ENCODE results near the gene TRAF3IP3.

The TRAF3IP3 gene

GRCh38 chr1:209710847-209711246 is 45.0 kb upstream of the TRAF3IP3 start:
- Histone ChIP-seq H3K9me3 (no peaks in the 10 kb centered on the region), H3K4me1 (no peaks in the 10 kb centered on the region), H3K4me3 (ENCODE audit: low read depth, low read length) (no peak overlapping the region), H3K27me3 (peaks cover 3% of the 10 kb centered on the region; the same call in 1 of the 2 replicates), H3K36me3 (no peaks in the 10 kb centered on the region)
- no peak for DNase-seq
- TF ChIP-seq CTCF (IDR thresholded peaks at IDR 0.05; ENCODE audit: low read depth, low read length): no peak

GRCh38 chr1:209714338-209714737 is 41.5 kb upstream of the TRAF3IP3 start:
- no peak for DNase-seq
- TF ChIP-seq CTCF (IDR thresholded peaks at IDR 0.05; ENCODE audit: low read depth, low read length): no peak
- Histone ChIP-seq H3K27me3 (peaks cover 3% of the 10 kb centered on the region), H3K9me3 (no peaks in the 10 kb centered on the region), H3K36me3 (no peaks in the 10 kb centered on the region), H3K4me3 (ENCODE audit: low read depth, low read length) (no peak overlapping the region), H3K4me1 (no peaks in the 10 kb centered on the region)

GRCh38 chr1:209715314-209715713 is 40.5 kb upstream of the TRAF3IP3 start:
- Histone ChIP-seq H3K36me3 (no peaks in the 10 kb centered on the region), H3K27me3 (peaks cover 3% of the 10 kb centered on the region), H3K9me3 (no peaks in the 10 kb centered on the region), H3K4me1 (no peaks in the 10 kb centered on the region), H3K4me3 (ENCODE audit: low read depth, low read length) (no peak overlapping the region)
- no peak for DNase-seq
- no peak for TF ChIP-seq CTCF (IDR thresholded peaks at IDR 0.05; ENCODE audit: low read depth, low read length)

- TF ChIP-seq CTCF (IDR thresholded peaks at IDR 0.05; ENCODE audit: low read depth, low read length): no peak
- no peaks in the 10 kb centered on the region for H3K36me3 ChIP-seq
Observed at GRCh38 chr1:209717818-209718217, 38.0 kb upstream of the TRAF3IP3 start.

GRCh38 chr1:209720326-209720725 is 35.5 kb upstream of the TRAF3IP3 start:
- H3K9me3 ChIP-seq: no peaks in the 10 kb centered on the region
- H3K36me3 ChIP-seq: no peaks in the 10 kb centered on the region
- H3K4me1 ChIP-seq: no peaks in the 10 kb centered on the region
- H3K4me3 ChIP-seq (ENCODE audit: low read depth, low read length): no peak overlapping the region
- DNase-seq: no peak
- TF ChIP-seq CTCF (IDR thresholded peaks at IDR 0.05; ENCODE audit: low read depth, low read length): no peak
- no peaks in the 10 kb centered on the region; the same call in none of the 2 replicates for H3K27me3 ChIP-seq

More at GRCh38 chr1:209717818-209718217, 38.0 kb upstream of the TRAF3IP3 start:
- Histone ChIP-seq H3K4me1 (no peaks in the 10 kb centered on the region), H3K9me3 (no peaks in the 10 kb centered on the region), H3K27me3 (no peaks in the 10 kb centered on the region; the same call in none of the 2 replicates), H3K4me3 (ENCODE audit: low read depth, low read length) (no peak overlapping the region)
- no peak for DNase-seq

- no peak for DNase-seq
- Histone ChIP-seq H3K9me3 (no peaks in the 10 kb centered on the region), H3K36me3 (no peaks in the 10 kb centered on the region), H3K4me1 (no peaks in the 10 kb centered on the region), H3K27me3 (no peaks in the 10 kb centered on the region; the same call in none of the 2 replicates), H3K4me3 (ENCODE audit: low read depth, low read length) (no peak overlapping the region)
- TF ChIP-seq CTCF (IDR thresholded peaks at IDR 0.05; ENCODE audit: low read depth, low read length): no peak
Observed at GRCh38 chr1:209720826-209721225, 35.0 kb upstream of the TRAF3IP3 start.

All from BE2C (cell line).